Loucy (cell line): Measurements from ENCODE around the gene PPAN.

Experiments used
- H2AFZ ChIP-seq: fragments of 200-600 bp; sonication (generic); 2 replicates; pipeline ENCODE4 v1.6.0; 2016; ENCODE audit warnings: antibody characterized with exemption, mild to moderate bottlenecking, low read length, moderate library complexity
- H3F3A ChIP-seq: fragments of 200-600 bp; 2 replicates; pipeline ENCODE4 v1.6.0; 2016; ENCODE audit warnings: antibody characterized with exemption, low read depth, mild to moderate bottlenecking
- H3K27me3 ChIP-seq: fragments of 200-600 bp; sonication (generic); 2 replicates; pipeline ENCODE4 v1.6.1; 2014; ENCODE audit warnings: low read length, mild to moderate bottlenecking; ENCODE audit not compliant: insufficient read depth, poor library complexity, severe bottlenecking
- H3K36me3 ChIP-seq: fragments of 200-600 bp; sonication (generic); 2 replicates; pipeline ENCODE4 v1.6.1; 2016; ENCODE audit warnings: low read length; ENCODE audit not compliant: insufficient read depth
- H3K4me1 ChIP-seq: fragments of 200-600 bp; sonication (generic); 2 replicates; pipeline ENCODE4 v1.5.1; 2014; ENCODE audit warnings: low read length, mild to moderate bottlenecking; ENCODE audit not compliant: insufficient read depth, poor library complexity, severe bottlenecking
- H3K4me2 ChIP-seq: fragments of 200-600 bp; sonication (generic); 2 replicates; pipeline ENCODE4 v1.6.0; 2014; ENCODE audit warnings: antibody characterized with exemption, low read length, low read depth, mild to moderate bottlenecking; ENCODE audit not compliant: poor library complexity, severe bottlenecking
- H3K4me3 ChIP-seq: fragments of 200-600 bp; sonication (generic); 2 replicates; pipeline ENCODE4 v1.5.1; 2014; ENCODE audit warnings: low read length, mild to moderate bottlenecking, mixed read lengths; ENCODE audit not compliant: poor library complexity, severe bottlenecking
- H3K79me2 ChIP-seq: fragments of 200-600 bp; sonication (generic); 2 replicates; pipeline ENCODE4 v1.6.1; 2014; ENCODE audit warnings: low read length; ENCODE audit not compliant: insufficient read depth
- H3K9ac ChIP-seq: fragments of 200-600 bp; sonication (generic); 2 replicates; pipeline ENCODE4 v1.6.0; 2014; ENCODE audit warnings: mild to moderate bottlenecking, low read depth, low read length, moderate library complexity; ENCODE audit not compliant: poor library complexity, severe bottlenecking
- H3K9me2 ChIP-seq: fragments of 200-600 bp; sonication (generic); replicated peaks from 2 replicates; pipeline ENCODE4 v1.6.1; 2016; ENCODE audit warnings: low read depth, low read length, mixed read lengths
- H3K9me3 ChIP-seq: fragments of 200-600 bp; sonication (generic); 2 replicates; pipeline ENCODE4 v1.6.1; 2014; ENCODE audit warnings: mild to moderate bottlenecking, antibody characterized with exemption, low read length, low read depth; ENCODE audit not compliant: insufficient read depth
- H4K20me1 ChIP-seq: fragments of 200-600 bp; sonication (generic); 2 replicates; pipeline ENCODE4 v1.6.0; 2014; ENCODE audit warnings: antibody characterized with exemption, low read length, mild to moderate bottlenecking; ENCODE audit not compliant: insufficient read depth, poor library complexity, severe bottlenecking
- EZH2phosphoT487 ChIP-seq: fragments of 200-600 bp; IDR thresholded peaks from 2 replicates; pipeline ENCODE4 v1.6.1; 2018; ENCODE audit warnings: antibody characterized with exemption, mild to moderate bottlenecking, moderate library complexity, borderline replicate concordance
- TF ChIP-seq, protein P1 (sequence below): fragments of 200-600 bp; sonication (generic); conservative IDR thresholded peaks from 2 replicates; pipeline ENCODE4 v1.5.1; 2014; ENCODE audit warnings: mild to moderate bottlenecking, antibody characterized with exemption, low read length

The PPAN gene

DNA sequence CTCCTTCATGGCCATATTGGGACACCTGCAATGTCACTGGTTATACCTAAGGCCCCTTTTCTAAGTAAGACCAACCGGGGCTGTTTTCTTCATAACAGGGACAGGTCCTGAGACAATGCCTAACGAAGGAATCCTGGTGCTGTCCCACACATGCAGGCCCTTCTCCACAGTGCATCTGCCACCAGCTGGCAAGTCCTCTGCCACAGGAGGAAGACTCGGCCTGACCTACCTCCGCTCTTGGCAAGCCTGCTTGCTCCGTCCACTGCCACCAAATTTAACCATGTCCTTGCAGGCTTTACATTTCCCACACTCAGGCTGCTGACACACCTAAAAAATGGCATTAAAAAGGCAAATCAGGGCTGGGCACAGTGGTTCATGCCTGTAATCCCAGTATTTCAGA, 45.4 kb downstream of the PPAN start:
- Histone ChIP-seq H3K36me3 (peaks cover 90% of the 10 kb centered on the region), H4K20me1 (peaks cover 4% of the 10 kb centered on the region), H3K79me2 (no peaks in the 10 kb centered on the region)

DNA sequence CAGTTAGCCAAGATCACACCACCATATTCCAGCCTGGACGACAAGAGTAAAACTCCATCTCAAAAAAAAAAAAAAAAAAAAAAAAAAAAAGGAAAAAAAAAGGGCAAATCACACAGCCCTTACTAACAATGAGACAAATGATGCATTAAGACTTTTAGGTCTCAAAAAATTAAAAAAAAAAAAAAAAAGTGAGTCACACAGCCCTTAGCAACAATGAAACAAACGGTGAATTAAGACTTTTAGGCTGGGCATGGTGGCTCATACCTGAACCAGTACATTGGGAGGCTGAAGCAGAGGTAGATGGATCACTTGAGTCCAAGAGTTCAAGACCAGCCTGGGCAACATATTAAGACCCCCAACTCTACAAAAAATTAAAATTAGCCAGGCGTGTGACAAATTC, 45.9 kb downstream of the PPAN start:
- Histone ChIP-seq H3K36me3 (peaks cover 90% of the 10 kb centered on the region), H2AFZ (no peak overlapping the region), H3K4me1 (no peaks in the 10 kb centered on the region), H3K4me2 (no peak overlapping the region), H3K4me3 (no peak overlapping the region), H3K27me3 (no peaks in the 10 kb centered on the region), H4K20me1 (peaks cover 2% of the 10 kb centered on the region), H3K9ac (no peak overlapping the region), H3K9me2 (no peaks in the 10 kb centered on the region), H3K9me3 (no peaks in the 10 kb centered on the region), H3K79me2 (no peaks in the 10 kb centered on the region), H3F3A (no peaks in the 10 kb centered on the region)
- no peak for TF ChIP-seq EZH2phosphoT487
- TF ChIP-seq, protein P1, sequence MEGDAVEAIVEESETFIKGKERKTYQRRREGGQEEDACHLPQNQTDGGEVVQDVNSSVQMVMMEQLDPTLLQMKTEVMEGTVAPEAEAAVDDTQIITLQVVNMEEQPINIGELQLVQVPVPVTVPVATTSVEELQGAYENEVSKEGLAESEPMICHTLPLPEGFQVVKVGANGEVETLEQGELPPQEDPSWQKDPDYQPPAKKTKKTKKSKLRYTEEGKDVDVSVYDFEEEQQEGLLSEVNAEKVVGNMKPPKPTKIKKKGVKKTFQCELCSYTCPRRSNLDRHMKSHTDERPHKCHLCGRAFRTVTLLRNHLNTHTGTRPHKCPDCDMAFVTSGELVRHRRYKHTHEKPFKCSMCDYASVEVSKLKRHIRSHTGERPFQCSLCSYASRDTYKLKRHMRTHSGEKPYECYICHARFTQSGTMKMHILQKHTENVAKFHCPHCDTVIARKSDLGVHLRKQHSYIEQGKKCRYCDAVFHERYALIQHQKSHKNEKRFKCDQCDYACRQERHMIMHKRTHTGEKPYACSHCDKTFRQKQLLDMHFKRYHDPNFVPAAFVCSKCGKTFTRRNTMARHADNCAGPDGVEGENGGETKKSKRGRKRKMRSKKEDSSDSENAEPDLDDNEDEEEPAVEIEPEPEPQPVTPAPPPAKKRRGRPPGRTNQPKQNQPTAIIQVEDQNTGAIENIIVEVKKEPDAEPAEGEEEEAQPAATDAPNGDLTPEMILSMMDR: no peak

More for the DNA sequence above, 45.4 kb downstream of the PPAN start:
- Histone ChIP-seq H3K9ac (no peak overlapping the region), H3K4me3 (no peak overlapping the region), H3K27me3 (no peaks in the 10 kb centered on the region), H3K9me2 (no peaks in the 10 kb centered on the region), H2AFZ (no peak overlapping the region), H3F3A (no peaks in the 10 kb centered on the region), H3K4me1 (no peaks in the 10 kb centered on the region), H3K4me2 (no peak overlapping the region), H3K9me3 (no peaks in the 10 kb centered on the region)
- no peak for TF ChIP-seq EZH2phosphoT487
- TF ChIP-seq, protein P1: no peak

DNA sequence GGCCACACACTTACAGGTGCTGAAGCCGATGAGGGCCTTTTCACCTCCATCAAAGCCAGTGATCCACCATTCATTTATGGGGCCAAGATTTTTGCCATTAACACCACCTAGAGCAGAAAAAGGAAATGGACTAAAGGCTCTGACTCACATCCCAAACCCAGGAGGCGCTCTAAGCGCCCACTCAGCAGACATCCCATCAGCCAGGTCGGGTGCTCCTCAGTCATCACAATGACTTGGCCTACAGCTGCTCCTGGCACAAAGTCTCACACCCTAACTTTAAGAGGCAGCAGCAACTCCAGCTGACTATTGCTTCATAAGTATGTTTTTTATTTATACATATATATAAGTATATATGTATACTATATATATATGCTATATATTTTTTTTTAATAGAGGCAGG, 49.7 kb downstream of the PPAN start:
- Histone ChIP-seq H3K27me3 (no peaks in the 10 kb centered on the region), H4K20me1 (peaks cover 2% of the 10 kb centered on the region), H3K9me3 (no peaks in the 10 kb centered on the region), H3K79me2 (0 out of 2 replicates have a peak, but pooled peaks cover 3% of the 10 kb centered on the region), H3F3A (no peaks in the 10 kb centered on the region), H3K36me3 (peaks cover 97% of the 10 kb centered on the region), H2AFZ (no peak overlapping the region), H3K4me3 (no peak overlapping the region), H3K4me2 (no peak overlapping the region), H3K9ac (no peak overlapping the region), H3K9me2 (no peaks in the 10 kb centered on the region), H3K4me1 (no peaks in the 10 kb centered on the region)
- TF ChIP-seq EZH2phosphoT487: no peak
- TF ChIP-seq, protein P1: no peak
